ENCODE measurements around the gene EHBP1L1.

Gene EHBP1L1

DNA sequence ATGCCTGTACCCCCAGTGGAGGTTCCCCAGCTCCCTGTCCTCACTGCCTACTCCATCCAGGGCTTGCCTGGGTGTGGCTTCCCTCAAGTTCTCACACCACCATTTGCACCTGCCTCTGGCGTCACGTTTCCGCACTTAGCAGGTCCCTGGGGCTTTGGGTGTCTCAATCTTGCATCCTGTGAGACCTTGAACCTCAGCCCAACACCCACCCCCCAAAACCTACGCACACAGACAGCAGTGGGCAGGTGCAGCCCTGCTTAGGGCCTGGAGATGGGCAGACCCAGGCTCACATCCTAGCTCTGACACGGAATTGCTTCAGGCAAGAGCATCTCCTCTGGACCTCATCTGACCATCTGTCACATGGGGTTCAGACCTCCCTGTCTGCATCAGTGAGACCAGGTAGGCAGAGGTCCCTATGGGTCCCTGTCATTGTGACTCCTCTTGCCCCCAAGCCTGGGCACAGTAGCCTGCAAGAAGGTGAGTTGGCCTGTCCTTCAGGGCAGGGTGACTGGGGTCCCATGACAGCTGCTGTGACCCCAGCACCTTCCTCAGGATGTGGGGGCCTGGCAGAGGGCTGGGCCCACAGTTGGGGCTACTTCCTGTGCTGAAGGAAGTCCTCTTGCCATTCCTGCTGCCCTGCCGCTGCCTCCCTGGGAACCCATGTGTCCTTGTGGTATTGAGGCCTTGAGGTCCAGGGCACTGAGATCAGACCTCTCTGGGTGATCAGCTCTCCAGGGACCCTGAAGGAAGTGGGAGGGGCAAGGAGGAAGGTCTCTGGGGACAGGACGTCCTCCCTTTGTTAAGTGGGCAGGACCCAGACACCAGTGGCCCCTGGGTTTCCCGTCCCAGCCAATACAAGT lies 64.0 kb downstream of the EHBP1L1 start:
- no peak for DNase-seq

DNA sequence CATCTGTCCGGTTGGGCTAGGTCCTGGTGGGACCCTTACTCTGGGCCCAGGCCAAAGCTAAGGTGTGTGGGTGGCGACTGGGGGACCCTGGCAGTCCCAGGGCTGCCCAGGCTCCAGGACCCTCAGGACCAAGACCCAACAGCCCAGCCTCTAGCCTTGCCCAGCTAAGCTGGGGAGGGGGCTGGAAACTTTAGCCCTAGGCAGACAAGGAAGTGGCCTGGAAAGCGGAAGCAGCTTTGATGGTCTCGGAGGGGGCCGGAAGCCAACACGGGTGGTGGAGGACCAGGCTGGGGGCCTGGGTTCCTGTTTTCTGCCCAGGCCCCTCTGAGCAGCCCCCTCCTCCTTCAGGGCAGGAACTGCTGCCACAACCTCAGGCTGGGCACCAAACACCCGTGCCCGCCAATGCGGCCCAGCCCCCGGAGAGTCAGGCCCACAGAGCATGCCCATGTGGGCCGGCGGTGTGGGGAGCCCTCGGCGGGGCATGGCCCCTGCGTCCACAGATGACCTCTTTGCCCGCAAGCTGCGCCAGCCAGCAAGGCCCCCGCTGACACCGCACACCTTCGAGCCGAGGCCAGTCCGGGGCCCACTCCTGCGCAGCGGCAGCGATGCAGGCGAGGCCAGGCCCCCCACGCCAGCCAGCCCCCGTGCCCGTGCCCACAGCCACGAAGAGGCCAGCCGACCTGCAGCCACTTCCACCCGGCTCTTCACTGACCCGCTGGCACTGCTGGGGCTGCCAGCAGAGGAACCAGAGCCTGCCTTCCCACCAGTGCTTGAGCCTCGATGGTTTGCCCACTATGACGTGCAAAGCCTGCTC lies 64.8 kb downstream of the EHBP1L1 start:
- no peak for DNase-seq

DNA sequence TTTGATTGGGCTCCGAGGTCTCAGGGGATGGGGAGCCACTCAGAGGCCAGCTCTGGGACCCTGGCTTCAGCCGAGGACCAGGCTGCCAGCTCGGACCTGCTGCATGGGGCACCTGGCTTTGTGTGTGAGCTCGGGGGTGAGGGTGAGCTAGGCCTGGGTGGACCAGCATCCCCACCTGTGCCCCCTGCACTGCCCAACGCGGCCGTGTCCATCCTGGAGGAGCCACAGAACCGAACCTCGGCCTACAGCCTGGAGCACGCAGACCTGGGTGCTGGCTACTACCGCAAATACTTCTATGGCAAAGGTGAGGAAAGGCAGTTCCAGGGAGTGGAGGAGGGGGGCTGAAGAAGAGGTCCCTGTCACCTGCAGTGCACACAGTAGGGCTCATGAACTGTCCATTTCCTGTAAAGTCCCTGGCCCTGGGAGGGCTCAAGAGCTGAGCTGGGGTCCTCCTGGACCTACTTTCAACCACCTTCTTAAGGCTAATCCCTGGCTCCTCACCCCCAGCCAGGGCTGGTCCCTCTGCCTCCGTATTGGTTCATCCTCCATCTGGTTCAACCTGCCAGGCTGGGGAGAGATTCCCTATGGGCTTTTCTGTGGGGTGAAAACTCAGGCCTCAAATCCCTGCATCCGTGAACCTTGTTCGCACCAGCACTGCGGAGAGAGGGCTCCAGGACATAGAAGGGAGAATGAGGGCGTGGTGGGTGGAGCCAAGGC lies 65.6 kb downstream of the EHBP1L1 start:
- no peak for DNase-seq
